ENCODE results near the gene DIPK1C. TPM values are rescaled to one million over a fixed set of nuclear protein-coding genes. Genes with fewer than 3 reads are reported as not detected.

DIPK1C gene
- total and polyA plus RNA-seq, 2 of the 4 experiments (the other 2 are of a cell fraction): not detected

DNA sequence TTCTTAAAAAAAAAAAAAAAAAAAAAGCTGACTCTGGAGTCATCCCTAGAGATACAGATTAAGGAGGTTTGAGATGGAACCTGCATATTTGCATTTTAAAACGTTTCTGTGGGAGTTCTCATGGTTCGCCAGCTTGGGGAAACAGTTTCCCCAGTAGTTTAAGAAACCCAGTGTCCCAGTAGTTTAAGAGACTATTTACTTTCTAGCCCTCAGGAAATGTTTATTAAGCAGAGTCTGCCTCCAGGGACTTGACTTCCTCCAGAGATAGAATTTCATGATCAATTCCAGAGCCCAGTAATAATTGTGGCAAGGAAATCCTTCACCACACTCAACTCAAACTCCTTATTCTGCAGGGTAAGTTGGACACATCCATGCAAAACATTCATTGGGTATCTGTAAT, 39.1 kb downstream of the DIPK1C start:
- WGBS, 2 experiments (ENCODE audit: extremely low coverage in 2 of 2, insufficient read length in 1 of 2): no CpG with 5 or more reads among the region's 2 CpGs
- H4K20me1 ChIP-seq (ENCODE audit: insufficient read depth, low read length): no peaks in the 10 kb centered on the region; the same call in 1 of the 2 replicates
- no peak overlapping the region for H2AFZ ChIP-seq (replicated peaks; ENCODE audit: low read length, poor library complexity)
- H2BK5ac ChIP-seq (ENCODE audit: low read depth, low read length, poor library complexity, severe bottlenecking): no peak overlapping the region
- no peak overlapping the region for H3K4ac ChIP-seq (ENCODE audit: low read depth, low read length)
- H3K56ac ChIP-seq (ENCODE audit: extremely low read depth, insufficient read depth, low read length): no peak overlapping the region
- ChIA-PET CTCF (no interaction called here), POLR2A (ENCODE audit: unreplicated experiment) (no interaction called here)
- H2AK5ac ChIP-seq (ENCODE audit: low read depth, low read length): no peak overlapping the region
- BruUV-seq (replicated peaks): no TSS peak
- TF ChIP-seq, protein P1, sequence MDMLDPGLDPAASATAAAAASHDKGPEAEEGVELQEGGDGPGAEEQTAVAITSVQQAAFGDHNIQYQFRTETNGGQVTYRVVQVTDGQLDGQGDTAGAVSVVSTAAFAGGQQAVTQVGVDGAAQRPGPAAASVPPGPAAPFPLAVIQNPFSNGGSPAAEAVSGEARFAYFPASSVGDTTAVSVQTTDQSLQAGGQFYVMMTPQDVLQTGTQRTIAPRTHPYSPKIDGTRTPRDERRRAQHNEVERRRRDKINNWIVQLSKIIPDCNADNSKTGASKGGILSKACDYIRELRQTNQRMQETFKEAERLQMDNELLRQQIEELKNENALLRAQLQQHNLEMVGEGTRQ (IDR thresholded peaks at IDR 0.05; ENCODE audit: low read depth, low read length): no peak
- TF ChIP-seq RAD21 (IDR thresholded peaks at IDR 0.05; ENCODE audit: low read length) (no peak), RCOR1 (IDR thresholded peaks at IDR 0.05; ENCODE audit: insufficient replicate concordance, low read length) (no peak), CHD1 (IDR thresholded peaks at IDR 0.05; ENCODE audit: low read depth, low read length) (no peak), FOS (IDR thresholded peaks at IDR 0.05; ENCODE audit: low read depth, low read length) (no peak), CEBPB (IDR thresholded peaks at IDR 0.05; ENCODE audit: low read depth, low read length) (no peak), NFE2L2 (IDR thresholded peaks at IDR 0.05; ENCODE audit: low read depth, low read length) (no peak), MAZ (IDR thresholded peaks at IDR 0.05; ENCODE audit: borderline replicate concordance, low read depth, low read length) (no peak), POLR2A (IDR thresholded peaks at IDR 0.05; ENCODE audit: low read depth, low read length) (no peak), BHLHE40 (IDR thresholded peaks at IDR 0.05; ENCODE audit: low read depth, low read length) (no peak), MXI1 (IDR thresholded peaks at IDR 0.05; ENCODE audit: borderline replicate concordance, low read depth, low read length) (no peak), SMC3 (IDR thresholded peaks at IDR 0.05; ENCODE audit: low read depth, low read length) (no peak)
- intact Hi-C loops (cut with micrococcal nuclease): no loop called here
- H3K27me3 ChIP-seq (ENCODE audit: control insufficient read depth, insufficient read depth, low read length): peaks cover 31% of the 10 kb centered on the region
- H3K9me1 ChIP-seq (ENCODE audit: insufficient read depth, low read length): no peaks in the 10 kb centered on the region
- DNase-seq (no peak), ATAC-seq (ENCODE audit: low read depth) (no peak)
- H3K23ac ChIP-seq (ENCODE audit: low read depth, low read length): no peak overlapping the region
- H3K36me3 ChIP-seq (ENCODE audit: control insufficient read depth, insufficient read depth, low read length): no peaks in the 10 kb centered on the region
- no peak overlapping the region for H2AK9ac ChIP-seq (replicated peaks; ENCODE audit: low read depth, low read length, poor library complexity)
- H3K4me3 ChIP-seq (ENCODE audit: insufficient read depth, low read depth, low read length): no peak overlapping the region
- H4K5ac ChIP-seq (ENCODE audit: low read depth, low read length): no peak overlapping the region
- dilution Hi-C loops (cut with HindIII; ENCODE audit: low sequenced_read_pairs, unreplicated experiment): no loop called here
- H3K9me3 ChIP-seq (ENCODE audit: control insufficient read depth, insufficient read depth, low read length): no peaks in the 10 kb centered on the region
- no peak overlapping the region for H4K91ac ChIP-seq (ENCODE audit: insufficient read depth, low read depth, low read length)
- H2BK20ac ChIP-seq (ENCODE audit: low read depth, low read length): no peak overlapping the region
- H3K79me1 ChIP-seq (ENCODE audit: low read depth in 1 of 2, low read length in 2 of 2): no peaks in the 10 kb centered on the region
- no peak overlapping the region for H2BK120ac ChIP-seq (ENCODE audit: low read depth, low read length)
- no peak overlapping the region for H3K14ac ChIP-seq (replicated peaks; ENCODE audit: low read depth, low read length)
- H3K27ac ChIP-seq (ENCODE audit: insufficient read depth, low read length): no peak overlapping the region
- H4K8ac ChIP-seq (ENCODE audit: low read depth in 2 of 2, low read length in 2 of 2): no peak overlapping the region
- no peak overlapping the region for H3K18ac ChIP-seq (ENCODE audit: low read depth, low read length)
- H3K4me2 ChIP-seq (ENCODE audit: low read depth, low read length): no peak overlapping the region
- no peak overlapping the region for H3K9ac ChIP-seq (ENCODE audit: low read depth, low read length)
- in situ Hi-C loops (cut with MboI; ENCODE audit: low sequenced_read_pairs): no loop called here
- H2BK15ac ChIP-seq (ENCODE audit: low read depth, low read length): no peak overlapping the region
- H3K4me1 ChIP-seq (ENCODE audit: control insufficient read depth, insufficient read depth, low read length): no peaks in the 10 kb centered on the region

All from IMR-90 (cell line).